22Rv1 (cell line): ENCODE measurements around the gene PCDHGB5.

Source experiments
- ZFX ChIP-seq: fragments of 450-650 bp; IDR thresholded peaks from 2 replicates; pipeline ENCODE4 v1.6.1; 2017; ENCODE audit warnings: antibody characterized with exemption, borderline replicate concordance
- TF ChIP-seq, protein P1 (sequence below): fragments of 450-650 bp; IDR thresholded peaks from 2 replicates; pipeline ENCODE4 v1.5.1; 2017; ENCODE audit warnings: mild to moderate bottlenecking

DNA sequence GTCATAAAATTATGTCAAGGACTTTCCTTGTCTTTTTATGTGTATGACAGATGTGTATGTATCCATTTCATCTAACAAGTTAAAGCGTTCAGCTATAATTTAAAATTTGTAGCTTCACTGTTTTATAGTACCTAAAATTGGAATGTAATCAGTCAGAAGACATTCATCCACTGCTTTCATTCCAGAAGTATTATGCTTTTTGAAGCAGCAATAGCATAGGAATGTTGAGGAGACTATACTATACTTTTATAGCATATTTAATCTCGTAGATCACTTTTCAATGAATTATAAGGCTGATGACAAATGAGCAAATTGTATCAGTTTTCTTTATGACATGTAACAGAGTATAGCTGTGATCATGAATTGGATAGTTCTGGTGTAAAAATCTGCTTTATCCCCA, 39.5 kb downstream of the PCDHGB5 start:
- TF ChIP-seq, protein P1, sequence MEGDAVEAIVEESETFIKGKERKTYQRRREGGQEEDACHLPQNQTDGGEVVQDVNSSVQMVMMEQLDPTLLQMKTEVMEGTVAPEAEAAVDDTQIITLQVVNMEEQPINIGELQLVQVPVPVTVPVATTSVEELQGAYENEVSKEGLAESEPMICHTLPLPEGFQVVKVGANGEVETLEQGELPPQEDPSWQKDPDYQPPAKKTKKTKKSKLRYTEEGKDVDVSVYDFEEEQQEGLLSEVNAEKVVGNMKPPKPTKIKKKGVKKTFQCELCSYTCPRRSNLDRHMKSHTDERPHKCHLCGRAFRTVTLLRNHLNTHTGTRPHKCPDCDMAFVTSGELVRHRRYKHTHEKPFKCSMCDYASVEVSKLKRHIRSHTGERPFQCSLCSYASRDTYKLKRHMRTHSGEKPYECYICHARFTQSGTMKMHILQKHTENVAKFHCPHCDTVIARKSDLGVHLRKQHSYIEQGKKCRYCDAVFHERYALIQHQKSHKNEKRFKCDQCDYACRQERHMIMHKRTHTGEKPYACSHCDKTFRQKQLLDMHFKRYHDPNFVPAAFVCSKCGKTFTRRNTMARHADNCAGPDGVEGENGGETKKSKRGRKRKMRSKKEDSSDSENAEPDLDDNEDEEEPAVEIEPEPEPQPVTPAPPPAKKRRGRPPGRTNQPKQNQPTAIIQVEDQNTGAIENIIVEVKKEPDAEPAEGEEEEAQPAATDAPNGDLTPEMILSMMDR = no peak
- TF ChIP-seq ZFX = no peak
